DMS53 treated with DMSO at 0.1 percent for 48 hours (cell line): ENCODE data around the gene OGFRL1.
"Not testable (repeated sequence)": the region's sequence is repeated elsewhere in the genome, so short reads cannot be mapped to it uniquely, and the experiment has no call there.

Experiments
- DNase-seq: peaks from one replicate; lab custom pipeline; 2025; ENCODE audit not compliant: unreplicated experiment; lab: John Stamatoyannopoulos, UW

OGFRL1 gene

DNA sequence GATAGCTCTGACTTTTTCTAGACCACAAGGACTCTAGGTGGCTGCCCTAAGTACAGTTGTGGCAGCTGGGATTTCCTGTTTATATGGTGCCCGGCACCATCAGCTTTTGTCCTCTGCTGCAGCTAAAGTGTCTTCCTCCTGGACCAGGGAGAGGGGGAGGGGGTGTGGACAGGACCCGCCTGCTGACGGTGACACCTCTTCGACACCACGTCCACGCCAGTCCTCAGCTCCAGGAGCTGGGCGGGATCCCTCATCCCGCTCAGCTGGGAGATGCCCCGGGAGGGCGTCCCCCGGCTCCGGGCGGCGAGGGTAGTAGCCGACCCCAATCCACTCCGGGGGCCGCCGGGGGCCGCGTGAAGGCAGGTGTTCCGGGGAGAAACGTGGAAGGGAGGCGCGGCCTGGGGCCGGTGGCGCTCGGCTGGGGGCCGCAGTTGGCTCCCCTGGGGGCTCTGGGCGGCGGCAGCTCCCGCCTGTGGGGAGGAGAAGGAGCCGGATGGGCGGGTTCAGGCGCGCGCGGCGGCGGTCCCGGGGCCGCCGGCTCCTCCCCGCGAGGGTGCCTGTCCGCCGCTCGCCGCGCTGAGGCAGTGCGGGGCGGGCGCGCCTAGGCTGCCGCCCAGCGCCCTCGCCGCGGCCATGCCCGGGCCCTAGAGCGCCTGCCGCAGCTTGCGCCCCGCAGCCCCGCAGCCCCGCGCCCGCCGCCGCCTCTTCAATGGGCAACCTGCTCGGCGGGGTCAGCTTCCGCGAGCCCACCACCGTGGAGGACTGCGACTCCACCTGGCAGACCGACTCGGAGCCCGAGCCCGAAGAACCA is at the start of gene OGFRL1:
Gene OGFRL1, plus strand, starts transcription at position 584 of the 811 bp plus-strand sequence. Its CDS starts 126 bp downstream, at position 710.
- peak; percentile 83 for DNase-seq

DNA sequence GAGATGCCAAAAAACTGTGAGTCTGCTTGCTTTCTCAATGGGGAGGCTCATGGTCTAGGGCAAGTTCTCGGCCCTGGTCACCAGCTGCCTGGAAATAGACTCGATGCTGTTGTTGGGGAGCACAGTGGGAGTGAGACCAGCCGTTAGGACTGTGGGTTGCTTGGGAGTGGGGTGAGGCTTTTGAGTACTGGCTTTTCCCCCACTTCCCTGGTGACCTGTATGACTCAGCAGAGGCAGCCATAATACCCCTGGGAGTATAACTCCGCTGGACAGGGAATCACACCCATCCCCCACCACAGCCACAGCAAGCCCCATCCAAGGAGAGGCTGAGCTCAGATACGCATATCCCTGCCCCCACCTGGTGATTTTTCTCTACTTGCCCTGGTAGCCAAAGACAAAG is 48.9 kb upstream of the OGFRL1 start:
- no peak for DNase-seq

GRCh38 chr6:71245265-71246049 is 43.2 kb upstream of the OGFRL1 start:
- no peak for DNase-seq

DNA sequence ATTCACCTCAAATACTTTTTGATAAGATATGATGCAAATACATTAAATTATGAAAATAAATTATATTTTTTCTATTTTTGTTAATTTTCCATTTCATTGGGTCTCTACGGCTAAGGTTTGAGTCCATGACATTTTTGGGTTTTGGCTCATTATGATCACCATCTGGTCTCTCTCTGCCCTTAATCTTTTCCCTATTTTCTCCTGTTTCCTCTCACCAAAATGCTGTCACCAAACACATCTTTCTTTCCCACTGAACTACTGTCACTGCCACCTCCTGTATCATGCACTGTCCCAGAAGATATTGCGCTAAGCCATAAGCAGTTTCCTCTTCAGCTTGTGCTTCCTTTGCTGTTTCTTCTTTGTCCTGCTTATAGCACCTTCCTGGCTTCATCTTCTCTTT is 42.0 kb upstream of the OGFRL1 start:
- no peak for DNase-seq

DNA sequence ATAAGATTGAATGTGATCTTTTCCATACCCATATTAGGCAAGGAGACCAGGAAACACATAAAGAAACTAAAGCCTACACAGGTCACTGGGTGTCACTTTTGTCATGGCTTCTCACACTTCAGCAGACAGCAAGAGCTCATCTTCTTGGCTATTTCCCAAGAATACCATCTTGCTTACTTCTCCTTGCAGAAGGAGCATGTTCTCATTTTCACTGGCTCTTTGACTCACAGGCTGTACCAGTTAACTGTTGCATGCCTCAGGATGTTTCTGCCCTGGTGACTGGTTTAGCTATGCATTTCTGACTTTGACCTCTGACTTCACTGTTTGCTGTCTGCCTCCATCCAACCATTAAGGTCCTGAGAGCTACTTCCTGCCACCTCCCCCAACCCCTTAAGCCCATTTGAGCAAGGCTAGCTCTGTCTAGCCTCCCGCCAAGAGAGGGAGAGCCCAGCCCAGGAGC is 40.3 kb upstream of the OGFRL1 start:
- DNase-seq = peak; percentile 88

DNA sequence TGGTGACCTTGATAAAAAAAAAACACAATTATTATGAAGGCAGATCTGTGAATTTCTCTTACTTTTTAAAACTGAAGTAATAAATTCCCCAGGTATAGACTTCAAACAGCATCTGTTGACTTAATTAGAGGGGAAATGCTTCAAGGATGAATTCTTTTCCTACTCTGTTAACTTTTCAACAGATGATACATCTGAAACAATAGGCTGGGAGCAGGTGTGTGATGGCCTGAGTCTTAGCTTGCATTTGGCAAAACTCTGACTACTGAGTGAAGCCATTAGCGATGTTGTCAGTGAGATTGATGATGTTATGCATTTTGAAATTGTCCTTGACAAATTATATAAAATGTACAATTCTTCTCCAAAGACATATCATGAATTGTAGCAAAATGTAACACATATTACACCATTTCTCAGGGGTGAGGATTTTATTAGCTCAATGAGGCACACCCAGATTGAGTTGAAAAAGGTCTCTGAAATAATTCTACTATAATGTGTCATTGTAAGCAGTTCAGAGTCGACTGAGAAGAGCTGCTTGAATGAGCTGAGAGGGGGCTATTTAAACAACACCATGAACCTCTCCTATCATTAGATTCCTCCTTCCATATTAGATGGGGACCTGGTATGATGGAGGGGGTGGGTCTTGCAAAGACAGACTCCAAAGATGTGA is 39.6 kb upstream of the OGFRL1 start:
- DNase-seq = no peak

DNA sequence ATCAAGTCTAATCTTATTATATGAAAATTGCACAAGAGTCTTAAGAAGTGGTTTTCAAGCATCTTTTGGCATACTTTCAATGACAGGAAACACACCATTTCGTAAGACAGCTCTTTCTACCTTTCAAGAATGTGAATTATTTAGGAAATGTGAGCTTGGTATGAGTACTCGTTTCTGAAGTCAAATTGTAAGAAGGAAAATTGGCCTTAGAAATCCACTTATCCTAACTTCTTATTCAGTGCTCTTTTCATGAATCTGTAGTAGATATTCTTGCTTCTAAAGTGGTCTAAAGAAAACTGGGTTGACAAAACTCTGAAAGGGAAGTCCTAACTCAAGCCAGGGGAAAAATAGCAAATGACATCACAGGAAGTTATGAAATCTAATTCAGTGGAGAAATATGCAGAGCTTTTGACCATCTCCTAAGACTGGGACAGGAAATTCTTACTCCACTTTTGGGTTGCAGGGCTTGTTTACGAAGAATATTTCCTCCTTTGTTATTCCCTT is 38.5 kb upstream of the OGFRL1 start:
- no peak for DNase-seq

- DNase-seq = no peak
Measured at GRCh38 chr6:71252410-71252809, 36.2 kb upstream of the OGFRL1 start.

DNA sequence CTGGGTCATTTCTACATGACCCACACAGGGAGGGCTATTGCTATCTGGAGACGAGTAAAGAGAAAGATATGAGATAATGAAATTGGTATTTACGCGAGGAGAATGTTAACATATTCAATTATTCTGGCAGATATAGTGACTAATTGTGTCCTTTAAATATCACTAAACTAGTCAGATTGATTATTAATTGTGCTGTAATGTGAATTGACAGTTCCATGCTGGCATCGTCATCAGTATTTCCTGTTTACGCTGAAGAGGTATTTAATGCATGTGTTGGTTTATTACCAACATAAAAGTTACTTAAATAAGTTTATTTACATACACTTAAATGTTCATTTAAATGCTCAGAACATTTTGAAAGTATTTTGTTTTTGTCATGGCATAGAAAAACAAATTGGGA is 35.7 kb upstream of the OGFRL1 start:
- no peak for DNase-seq

DNA sequence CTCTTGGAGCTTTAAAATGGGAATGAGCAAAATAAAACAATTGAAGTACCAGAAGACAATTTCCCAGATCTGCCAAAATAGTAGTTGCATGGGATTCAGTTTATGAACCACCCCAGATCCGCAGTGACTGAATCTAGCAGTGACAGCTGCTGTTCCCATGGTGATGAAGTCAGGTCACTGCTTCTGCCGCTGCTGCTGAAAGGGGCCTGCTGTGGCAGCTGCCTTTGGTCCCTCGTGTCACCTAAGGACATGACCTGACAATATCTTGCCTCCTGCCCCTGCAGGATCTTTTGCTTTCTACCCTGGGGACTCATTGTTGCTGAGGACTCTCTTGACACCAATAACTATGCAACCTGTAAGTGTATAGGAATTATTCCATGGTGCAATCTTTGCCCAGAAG is 34.3 kb upstream of the OGFRL1 start:
- DNase-seq = no peak

GRCh38 chr6:71258078-71258866 is 30.3 kb upstream of the OGFRL1 start:
- DNase-seq = no peak

DNA sequence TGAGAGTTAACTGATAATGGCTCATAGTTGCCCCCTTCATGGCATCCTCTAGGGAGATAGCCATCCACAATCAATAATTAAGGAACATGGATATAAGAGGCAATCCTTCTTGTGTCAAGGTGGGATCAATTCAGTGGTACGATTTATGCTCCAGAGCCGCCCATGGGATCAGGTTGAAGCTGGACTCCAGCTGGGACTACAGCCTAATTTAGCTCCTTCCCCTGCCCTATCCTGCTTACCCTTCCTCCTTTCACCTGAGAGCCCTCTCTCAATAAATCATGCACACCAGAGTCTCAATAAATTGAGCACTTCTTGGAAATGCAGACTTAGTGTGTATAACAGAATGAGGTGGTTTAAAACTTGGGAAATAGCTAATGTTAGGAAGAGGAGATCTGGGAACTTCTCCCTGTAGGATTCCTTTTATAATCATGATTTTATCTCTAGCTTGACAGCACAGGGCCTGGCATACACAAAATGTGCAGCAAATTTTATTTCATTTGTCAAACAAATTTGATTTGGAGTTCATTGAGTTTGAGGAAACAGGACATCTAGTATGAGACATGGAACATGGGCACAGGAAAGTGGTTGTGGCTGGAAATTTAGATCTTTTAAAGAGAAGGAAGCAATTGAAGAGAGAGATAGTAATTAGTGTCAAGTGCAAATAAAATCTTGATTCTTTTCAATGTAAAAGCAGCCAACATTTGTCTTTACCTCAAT is 28.6 kb upstream of the OGFRL1 start:
- no peak for DNase-seq

- no peak for DNase-seq
Measured at GRCh38 chr6:71262914-71263313, 25.7 kb upstream of the OGFRL1 start.

DNA sequence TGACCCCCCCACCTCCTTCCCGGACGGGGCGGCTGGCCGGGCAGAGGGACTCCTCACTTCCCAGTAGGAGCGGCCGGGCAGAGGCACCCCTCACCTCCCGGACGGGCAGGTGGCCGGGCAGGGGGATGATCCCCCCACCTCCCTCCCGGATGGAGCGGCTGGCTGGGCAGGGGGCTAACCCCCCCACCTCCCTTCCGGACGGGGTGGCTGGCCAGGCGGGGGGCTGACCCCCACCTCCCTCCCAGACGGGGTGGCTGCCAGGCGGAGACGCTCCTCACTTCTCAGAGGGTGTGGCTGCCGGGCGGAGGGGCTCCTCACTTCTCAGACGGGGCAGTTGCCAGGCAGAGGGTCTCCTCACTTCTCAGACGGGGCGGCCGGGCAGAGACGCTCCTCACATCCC is 22.2 kb upstream of the OGFRL1 start:
- DNase-seq = not testable (repeated sequence)

DNA sequence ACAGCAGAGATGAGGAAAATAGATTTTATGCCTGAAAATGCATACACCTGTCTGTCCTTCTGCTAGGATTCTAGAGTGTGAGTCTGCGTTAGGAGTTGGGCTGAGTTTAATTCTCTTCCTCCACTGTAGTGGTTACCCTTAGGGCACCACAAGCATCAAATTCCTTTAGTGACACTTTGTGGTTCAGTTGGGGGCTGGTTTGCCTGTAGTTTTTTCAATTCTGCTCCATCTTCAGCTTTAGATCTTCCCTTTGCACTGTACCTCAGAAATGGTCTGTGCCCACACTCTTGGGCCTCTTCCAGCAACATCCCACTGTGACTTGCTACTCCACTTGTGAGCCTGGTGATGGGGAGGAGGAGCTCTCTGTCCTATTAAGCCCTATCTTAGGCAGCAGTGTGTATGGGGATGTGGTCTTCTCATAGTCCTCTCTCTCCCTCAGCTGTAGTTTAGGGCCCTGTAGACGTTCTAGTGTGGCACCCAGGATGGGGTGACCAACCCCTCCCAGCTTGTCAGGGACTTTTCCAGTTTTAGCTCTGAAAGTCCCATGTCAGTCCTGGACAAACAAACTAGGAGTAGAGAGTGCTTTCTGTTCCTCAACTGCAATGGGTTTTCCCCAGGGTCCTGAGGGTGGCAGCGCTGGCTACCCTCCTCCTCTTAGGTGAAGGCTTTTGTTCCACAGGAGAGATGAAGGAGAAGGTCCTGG is 19.7 kb upstream of the OGFRL1 start:
- DNase-seq = no peak

DNA sequence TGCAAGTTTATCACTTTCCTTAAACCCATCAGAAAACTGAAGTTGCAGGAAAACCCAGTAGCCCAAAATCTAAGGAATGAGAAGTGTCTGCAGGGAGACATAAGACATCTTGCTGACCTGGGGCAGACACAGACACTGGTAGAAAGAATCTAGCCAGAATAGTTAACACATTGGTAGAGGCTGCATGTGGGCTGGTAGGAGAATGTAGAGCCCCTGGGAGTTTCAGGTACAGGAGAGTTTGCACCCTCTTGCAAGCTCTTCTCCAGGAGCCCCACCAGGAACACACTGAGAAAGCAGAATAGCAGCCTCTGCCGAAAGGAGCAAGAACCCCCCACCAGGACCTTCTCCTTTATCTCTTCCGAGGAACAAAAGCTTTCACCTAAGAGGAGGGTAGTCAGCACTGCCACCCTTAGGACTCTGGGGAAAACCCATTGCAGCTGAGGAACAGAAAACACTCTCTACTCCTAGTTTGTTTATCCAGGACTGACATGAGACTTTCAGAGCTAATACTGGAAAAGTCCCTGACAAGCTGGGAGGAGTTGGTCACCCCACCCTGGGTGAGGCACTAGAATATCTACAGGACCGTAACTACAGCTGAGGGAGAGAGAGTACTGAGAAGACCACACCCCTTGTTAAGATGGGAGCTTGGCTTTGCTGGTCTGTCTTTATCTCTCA is 10.5 kb upstream of the OGFRL1 start:
- DNase-seq = no peak

GRCh38 chr6:71279321-71279720 is 9.3 kb upstream of the OGFRL1 start:
- no peak for DNase-seq

DNA sequence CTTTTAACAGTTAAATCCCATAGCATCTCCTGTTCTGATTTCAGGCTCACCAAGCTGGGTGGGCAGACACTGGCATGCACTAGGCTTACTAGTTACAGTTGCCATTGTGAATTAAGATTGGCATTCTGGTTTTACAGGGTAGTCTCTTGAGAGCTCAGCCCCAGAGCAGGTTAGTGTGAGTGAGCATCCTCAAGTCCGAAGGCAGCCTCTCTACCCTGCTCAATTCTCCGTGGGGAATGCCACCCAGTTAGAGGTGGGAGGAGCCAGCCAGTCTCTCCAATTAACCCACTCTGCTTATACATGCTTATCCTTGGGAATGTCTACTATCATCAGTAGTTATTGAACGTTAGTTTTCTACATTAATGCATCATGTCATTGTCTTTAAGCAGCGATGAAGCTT is 8.9 kb upstream of the OGFRL1 start:
- DNase-seq = no peak

- no peak for DNase-seq
Measured at GRCh38 chr6:71280701-71281100, 7.9 kb upstream of the OGFRL1 start.
